Uterus (tissue), 4 donors: ENCODE measurements around the gene CSGALNACT2. TPM values are rescaled to one million over a fixed set of nuclear protein-coding genes. Genes with fewer than 3 reads are reported as not detected.

ENCODE experiments used
- DNase-seq, 2 donors: peaks; one replicate each; pipeline ENCODE4 v3.0.0-alpha.2; 2019 to 2020
- H3K27ac ChIP-seq, 2 donors: fragments of 200-600 bp; sonication (generic); 1 replicate in 1 of 2; 2 replicates in 1 of 2; pipeline ENCODE4 v1.5.1; 2016 to 2018
- H3K27me3 ChIP-seq, 2 donors: fragments of 200-600 bp; sonication (generic); one replicate each; pipeline ENCODE4 v1.5.1; 2018 to 2019; ENCODE audit warnings: control low read depth in 1 of 2
- H3K36me3 ChIP-seq, 2 donors: fragments of 200-600 bp; sonication (generic); one replicate each; pipeline ENCODE4 v1.5.1; 2019; ENCODE audit warnings: control low read depth in 1 of 2
- H3K4me1 ChIP-seq, 2 donors: fragments of 200-600 bp; sonication (generic); one replicate each; pipeline ENCODE4 v1.5.1; 2018 to 2019; ENCODE audit warnings: control low read depth in 1 of 2
- H3K4me3 ChIP-seq, 2 donors: fragments of 200-600 bp; sonication (generic); 1 replicate in 1 of 2; 2 replicates in 1 of 2; pipeline ENCODE4 v1.5.1; 2018 to 2019; ENCODE audit warnings: mild to moderate bottlenecking in 1 of 2
- H3K9me3 ChIP-seq, 2 donors: fragments of 200-600 bp; sonication (generic); one replicate each; pipeline ENCODE4 v1.5.1; 2019; ENCODE audit warnings: control low read depth in 1 of 2
- POLR2A ChIP-seq, 2 donors: fragments of 450-650 bp; IDR thresholded peaks; one replicate each; pipeline ENCODE4 v1.6.1; 2016; ENCODE audit warnings: antibody characterized with exemption in 2 of 2, mild to moderate bottlenecking in 1 of 2, moderate library complexity in 1 of 2
- intact Hi-C: fragments of 100-400 bp; cut with DNase I; formaldehyde crosslinking; loops from one replicate; pipeline ENCODE4 v1.15.1; 2023; ENCODE audit warnings: low total_unique reads
- total RNA-seq, 4 donors: library from RNA; depleted of rRNA in 3 of 4; stranded (reverse); fragments of >200 nt in 3 of 4; gene quantifications; one replicate each; pipeline versions ENCODE4 v1.1.0 to v1.2.4, GENCODE V29; 2014 to 2023
- TF ChIP-seq, protein P1 (sequence below), 4 experiments: fragments of 200-600 bp in 2 of 4; fragments of 450-650 bp in 2 of 4; sonication (generic) in 2 of 4; IDR thresholded peaks; one replicate each; pipeline ENCODE4 v1.5.1; 2016 to 2019; ENCODE audit warnings: antibody characterized with exemption in 4 of 4, mild to moderate bottlenecking in 2 of 4, moderate library complexity in 1 of 4
- donor health status: DM: yes; HTN: yes; CAD: no.

The CSGALNACT2 gene
- total RNA-seq, 4 donors from 2014 or later, result 18.4 to 43.7 (median 25.1) TPM

GRCh38 chr10:43102063-43102828 is 36.0 kb upstream of the CSGALNACT2 start:
- intact Hi-C loops, result no loop called here
- no peak for DNase-seq

GRCh38 chr10:43105102-43105955 is 32.9 kb upstream of the CSGALNACT2 start:
- Histone ChIP-seq H3K27ac (no peak overlapping the region), H3K9me3 (no peaks in the 10 kb centered on the region), H3K4me3 (peak overlapping the region; percentile 43 to 51), H3K27me3 (no peaks in the 10 kb centered on the region), H3K4me1 (peaks cover 0 to 8% of the 10 kb centered on the region in 2 donors), H3K36me3 (no peaks in the 10 kb centered on the region)
- no peak for TF ChIP-seq POLR2A (IDR thresholded peaks at IDR 0.05)
- TF ChIP-seq, protein P1, sequence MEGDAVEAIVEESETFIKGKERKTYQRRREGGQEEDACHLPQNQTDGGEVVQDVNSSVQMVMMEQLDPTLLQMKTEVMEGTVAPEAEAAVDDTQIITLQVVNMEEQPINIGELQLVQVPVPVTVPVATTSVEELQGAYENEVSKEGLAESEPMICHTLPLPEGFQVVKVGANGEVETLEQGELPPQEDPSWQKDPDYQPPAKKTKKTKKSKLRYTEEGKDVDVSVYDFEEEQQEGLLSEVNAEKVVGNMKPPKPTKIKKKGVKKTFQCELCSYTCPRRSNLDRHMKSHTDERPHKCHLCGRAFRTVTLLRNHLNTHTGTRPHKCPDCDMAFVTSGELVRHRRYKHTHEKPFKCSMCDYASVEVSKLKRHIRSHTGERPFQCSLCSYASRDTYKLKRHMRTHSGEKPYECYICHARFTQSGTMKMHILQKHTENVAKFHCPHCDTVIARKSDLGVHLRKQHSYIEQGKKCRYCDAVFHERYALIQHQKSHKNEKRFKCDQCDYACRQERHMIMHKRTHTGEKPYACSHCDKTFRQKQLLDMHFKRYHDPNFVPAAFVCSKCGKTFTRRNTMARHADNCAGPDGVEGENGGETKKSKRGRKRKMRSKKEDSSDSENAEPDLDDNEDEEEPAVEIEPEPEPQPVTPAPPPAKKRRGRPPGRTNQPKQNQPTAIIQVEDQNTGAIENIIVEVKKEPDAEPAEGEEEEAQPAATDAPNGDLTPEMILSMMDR (IDR thresholded peaks at IDR 0.05), result peak; percentile 99 to 100 (median 99)
- DNase-seq, result peak; percentile 72 to 80
- intact Hi-C loops, result no loop called here

More at GRCh38 chr10:43102063-43102828, 36.0 kb upstream of the CSGALNACT2 start:
- no peaks in the 10 kb centered on the region for H3K36me3 ChIP-seq
- H3K27me3 ChIP-seq, result no peaks in the 10 kb centered on the region
- H3K27ac ChIP-seq, result no peak overlapping the region
- H3K4me1 ChIP-seq, result peaks cover 0 to 8% of the 10 kb centered on the region in 2 donors
- no peak overlapping the region for H3K4me3 ChIP-seq
- TF ChIP-seq POLR2A (IDR thresholded peaks at IDR 0.05), result no peak
- TF ChIP-seq, protein P1 (IDR thresholded peaks at IDR 0.05), result no peak
- no peaks in the 10 kb centered on the region for H3K9me3 ChIP-seq

GRCh38 chr10:43105956-43106229 is 32.4 kb upstream of the CSGALNACT2 start:
- intact Hi-C loops, result no loop called here
- H3K27me3 ChIP-seq, result no peaks in the 10 kb centered on the region
- H3K4me3 ChIP-seq, result no peak overlapping the region
- no peak overlapping the region for H3K27ac ChIP-seq
- no peaks in the 10 kb centered on the region for H3K36me3 ChIP-seq
- no peaks in the 10 kb centered on the region for H3K9me3 ChIP-seq
- DNase-seq, result no peak
- H3K4me1 ChIP-seq, result peaks cover 0 to 8% of the 10 kb centered on the region in 2 donors
- no peak for TF ChIP-seq POLR2A (IDR thresholded peaks at IDR 0.05)
- TF ChIP-seq, protein P1 (IDR thresholded peaks at IDR 0.05), result no peak

DNA sequence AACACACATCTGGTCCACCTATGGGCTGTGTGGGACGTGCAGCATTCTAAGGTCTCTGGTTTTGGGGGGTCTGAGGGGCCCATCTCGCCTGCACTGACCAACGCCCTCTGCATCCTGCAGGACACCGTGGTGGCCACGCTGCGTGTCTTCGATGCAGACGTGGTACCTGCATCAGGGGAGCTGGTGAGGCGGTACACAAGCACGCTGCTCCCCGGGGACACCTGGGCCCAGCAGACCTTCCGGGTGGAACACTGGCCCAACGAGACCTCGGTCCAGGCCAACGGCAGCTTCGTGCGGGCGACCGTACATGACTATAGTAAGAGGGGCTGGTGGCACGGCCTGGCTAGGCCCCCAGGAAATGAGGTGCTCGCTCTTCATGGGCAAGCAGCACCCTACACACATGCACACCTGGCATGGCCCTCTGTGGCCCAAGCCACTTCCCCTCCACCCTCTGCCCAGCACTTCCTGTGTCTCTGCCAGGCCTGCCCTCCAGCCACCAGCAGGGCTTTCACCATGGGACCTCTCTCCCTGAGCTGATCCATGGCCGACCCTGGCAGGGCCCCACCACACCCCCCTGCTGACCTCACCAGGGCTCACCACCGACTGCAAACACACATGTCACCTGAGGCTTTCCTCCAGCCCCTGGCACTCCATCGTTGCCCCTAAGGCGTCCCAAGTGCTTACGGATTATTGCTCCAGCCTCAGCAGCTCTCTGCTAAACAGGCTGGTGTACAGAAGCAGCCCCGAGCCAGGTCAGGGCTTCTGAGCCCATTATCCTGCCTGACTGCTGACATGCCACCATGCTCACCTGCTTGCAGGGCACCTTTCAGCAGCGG is 31.8 kb upstream of the CSGALNACT2 start:
- Histone ChIP-seq H3K4me1 (peaks cover 0 to 8% of the 10 kb centered on the region in 2 donors), H3K36me3 (no peaks in the 10 kb centered on the region), H3K27ac (no peak overlapping the region), H3K4me3 (no peak overlapping the region), H3K27me3 (no peaks in the 10 kb centered on the region), H3K9me3 (no peaks in the 10 kb centered on the region)
- DNase-seq, result no peak
- intact Hi-C loops, result no loop called here
- TF ChIP-seq, protein P1 (IDR thresholded peaks at IDR 0.05), result no peak
- no peak for TF ChIP-seq POLR2A (IDR thresholded peaks at IDR 0.05)
